Measurements from ENCODE around the gene RASSF8. TPM values are rescaled to one million over a fixed set of nuclear protein-coding genes. Genes with fewer than 3 reads are reported as not detected.

RASSF8 gene
- total and polyA plus RNA-seq, 2 experiments from 2014 or later = 11.5 to 30.6 TPM

DNA sequence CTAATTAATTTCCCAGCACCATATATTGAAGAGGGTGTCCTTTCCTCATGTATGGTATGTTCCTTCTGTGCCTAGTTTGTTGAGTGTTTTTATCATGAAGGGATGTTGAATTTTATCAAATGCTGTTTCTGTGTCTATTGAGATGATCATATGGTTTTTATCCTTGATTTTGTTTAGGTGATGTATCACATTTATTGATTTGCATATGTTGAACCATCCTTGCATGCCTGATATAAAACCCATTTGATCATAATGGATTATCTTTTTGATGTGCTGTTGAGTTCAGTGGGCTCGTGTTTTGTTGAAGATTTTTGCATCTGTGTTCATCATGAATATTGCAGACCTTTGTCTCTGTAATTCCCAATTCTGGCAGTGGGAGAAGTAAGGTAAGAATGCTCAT is 44.6 kb downstream of the RASSF8 start (continued):
- TF ChIP-seq, protein P1, sequence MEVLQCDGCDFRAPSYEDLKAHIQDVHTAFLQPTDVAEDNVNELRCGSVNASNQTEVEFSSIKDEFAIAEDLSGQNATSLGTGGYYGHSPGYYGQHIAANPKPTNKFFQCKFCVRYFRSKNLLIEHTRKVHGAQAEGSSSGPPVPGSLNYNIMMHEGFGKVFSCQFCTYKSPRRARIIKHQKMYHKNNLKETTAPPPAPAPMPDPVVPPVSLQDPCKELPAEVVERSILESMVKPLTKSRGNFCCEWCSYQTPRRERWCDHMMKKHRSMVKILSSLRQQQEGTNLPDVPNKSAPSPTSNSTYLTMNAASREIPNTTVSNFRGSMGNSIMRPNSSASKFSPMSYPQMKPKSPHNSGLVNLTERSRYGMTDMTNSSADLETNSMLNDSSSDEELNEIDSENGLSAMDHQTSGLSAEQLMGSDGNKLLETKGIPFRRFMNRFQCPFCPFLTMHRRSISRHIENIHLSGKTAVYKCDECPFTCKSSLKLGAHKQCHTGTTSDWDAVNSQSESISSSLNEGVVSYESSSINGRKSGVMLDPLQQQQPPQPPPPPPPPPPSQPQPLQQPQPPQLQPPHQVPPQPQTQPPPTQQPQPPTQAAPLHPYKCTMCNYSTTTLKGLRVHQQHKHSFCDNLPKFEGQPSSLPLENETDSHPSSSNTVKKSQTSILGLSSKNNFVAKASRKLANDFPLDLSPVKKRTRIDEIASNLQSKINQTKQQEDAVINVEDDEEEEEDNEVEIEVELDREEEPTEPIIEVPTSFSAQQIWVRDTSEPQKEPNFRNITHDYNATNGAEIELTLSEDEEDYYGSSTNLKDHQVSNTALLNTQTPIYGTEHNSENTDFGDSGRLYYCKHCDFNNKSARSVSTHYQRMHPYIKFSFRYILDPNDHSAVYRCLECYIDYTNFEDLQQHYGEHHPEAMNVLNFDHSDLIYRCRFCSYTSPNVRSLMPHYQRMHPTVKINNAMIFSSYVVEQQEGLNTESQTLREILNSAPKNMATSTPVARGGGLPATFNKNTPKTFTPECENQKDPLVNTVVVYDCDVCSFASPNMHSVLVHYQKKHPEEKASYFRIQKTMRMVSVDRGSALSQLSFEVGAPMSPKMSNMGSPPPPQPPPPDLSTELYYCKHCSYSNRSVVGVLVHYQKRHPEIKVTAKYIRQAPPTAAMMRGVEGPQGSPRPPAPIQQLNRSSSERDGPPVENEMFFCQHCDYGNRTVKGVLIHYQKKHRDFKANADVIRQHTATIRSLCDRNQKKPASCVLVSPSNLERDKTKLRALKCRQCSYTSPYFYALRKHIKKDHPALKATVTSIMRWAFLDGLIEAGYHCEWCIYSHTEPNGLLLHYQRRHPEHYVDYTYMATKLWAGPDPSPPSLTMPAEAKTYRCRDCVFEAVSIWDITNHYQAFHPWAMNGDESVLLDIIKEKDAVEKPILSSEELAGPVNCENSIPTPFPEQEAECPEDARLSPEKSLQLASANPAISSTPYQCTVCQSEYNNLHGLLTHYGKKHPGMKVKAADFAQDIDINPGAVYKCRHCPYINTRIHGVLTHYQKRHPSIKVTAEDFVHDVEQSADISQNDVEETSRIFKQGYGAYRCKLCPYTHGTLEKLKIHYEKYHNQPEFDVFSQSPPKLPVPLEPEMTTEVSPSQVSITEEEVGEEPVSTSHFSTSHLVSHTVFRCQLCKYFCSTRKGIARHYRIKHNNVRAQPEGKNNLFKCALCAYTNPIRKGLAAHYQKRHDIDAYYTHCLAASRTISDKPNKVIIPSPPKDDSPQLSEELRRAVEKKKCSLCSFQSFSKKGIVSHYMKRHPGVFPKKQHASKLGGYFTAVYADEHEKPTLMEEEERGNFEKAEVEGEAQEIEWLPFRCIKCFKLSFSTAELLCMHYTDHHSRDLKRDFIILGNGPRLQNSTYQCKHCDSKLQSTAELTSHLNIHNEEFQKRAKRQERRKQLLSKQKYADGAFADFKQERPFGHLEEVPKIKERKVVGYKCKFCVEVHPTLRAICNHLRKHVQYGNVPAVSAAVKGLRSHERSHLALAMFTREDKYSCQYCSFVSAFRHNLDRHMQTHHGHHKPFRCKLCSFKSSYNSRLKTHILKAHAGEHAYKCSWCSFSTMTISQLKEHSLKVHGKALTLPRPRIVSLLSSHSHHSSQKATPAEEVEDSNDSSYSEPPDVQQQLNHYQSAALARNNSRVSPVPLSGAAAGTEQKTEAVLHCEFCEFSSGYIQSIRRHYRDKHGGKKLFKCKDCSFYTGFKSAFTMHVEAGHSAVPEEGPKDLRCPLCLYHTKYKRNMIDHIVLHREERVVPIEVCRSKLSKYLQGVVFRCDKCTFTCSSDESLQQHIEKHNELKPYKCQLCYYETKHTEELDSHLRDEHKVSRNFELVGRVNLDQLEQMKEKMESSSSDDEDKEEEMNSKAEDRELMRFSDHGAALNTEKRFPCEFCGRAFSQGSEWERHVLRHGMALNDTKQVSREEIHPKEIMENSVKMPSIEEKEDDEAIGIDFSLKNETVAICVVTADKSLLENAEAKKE (CRISPR knock-in tag; IDR thresholded peaks at IDR 0.05) = no peak
- TF ChIP-seq EZH2 (IDR thresholded peaks at IDR 0.05; ENCODE audit: low read depth, unreplicated experiment) (no peak), CTCF (conservative IDR thresholded peaks at IDR 0.05; ENCODE audit: low read depth in 2 of 2) (no peak), CREB1 (CRISPR knock-in tag; IDR thresholded peaks at IDR 0.05; ENCODE audit: low read depth) (no peak), STAT1 (IDR thresholded peaks at IDR 0.05; ENCODE audit: unreplicated experiment) (no peak), REST (IDR thresholded peaks at IDR 0.05; ENCODE audit: unreplicated experiment) (no peak), NANOG (IDR thresholded peaks at IDR 0.05; ENCODE audit: borderline replicate concordance) (no peak), ZNF114 (CRISPR knock-in tag; IDR thresholded peaks at IDR 0.05) (no peak), JUNB (IDR thresholded peaks at IDR 0.05; ENCODE audit: unreplicated experiment) (no peak)
